Fibroblast of skin of abdomen (primary cell): ENCODE measurements around the gene TMEM207. TPM values are rescaled to one million over a fixed set of nuclear protein-coding genes. Genes with fewer than 3 reads are reported as not detected.
"Not testable (repeated sequence)": the region's sequence is repeated elsewhere in the genome, so short reads cannot be mapped to it uniquely, and the experiment has no call there.

Experiments
- DNase-seq: peaks from one replicate; pipeline ENCODE4 v3.0.0-alpha.2; 2013
- polyA plus RNA-seq, 2 experiments: library from polyadenylated mRNA; unstranded; fragments of 120-200 nt; gene quantifications; one replicate each; pipeline ENCODE4 v1.2.1, GENCODE V29; 2013; ENCODE audit not compliant: insufficient read length in 2 of 2

The TMEM207 gene
- not detected for polyA plus RNA-seq (2013, experiment 1 of 2; ENCODE audit: insufficient read length)
- polyA plus RNA-seq (2013, experiment 2 of 2; ENCODE audit: insufficient read length), result not detected

DNA sequence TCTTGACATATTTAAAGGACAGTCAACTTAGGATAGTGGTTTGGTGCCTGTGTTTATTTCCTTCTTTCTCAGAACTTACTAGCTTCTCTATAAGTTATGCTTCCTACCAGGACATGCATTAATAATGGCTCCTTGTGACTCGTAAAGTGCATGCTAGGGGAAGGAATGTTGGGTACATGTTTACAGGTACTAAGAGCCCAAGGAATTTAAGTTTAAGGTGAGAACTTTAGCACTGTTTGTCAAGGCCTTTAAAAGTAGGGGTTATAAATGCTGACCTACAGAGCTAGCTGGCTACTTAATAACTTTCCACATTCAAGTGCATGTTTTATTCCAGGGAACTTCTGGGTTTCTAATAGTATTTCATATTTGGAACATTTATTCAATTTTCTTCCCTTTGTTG, at the start of gene TMEM207:
Gene TMEM207 (minus strand): TSS at position 101 of the 400 bp plus-strand sequence. CDS start 92 bp downstream, at position 9.
- no peak for DNase-seq

DNA sequence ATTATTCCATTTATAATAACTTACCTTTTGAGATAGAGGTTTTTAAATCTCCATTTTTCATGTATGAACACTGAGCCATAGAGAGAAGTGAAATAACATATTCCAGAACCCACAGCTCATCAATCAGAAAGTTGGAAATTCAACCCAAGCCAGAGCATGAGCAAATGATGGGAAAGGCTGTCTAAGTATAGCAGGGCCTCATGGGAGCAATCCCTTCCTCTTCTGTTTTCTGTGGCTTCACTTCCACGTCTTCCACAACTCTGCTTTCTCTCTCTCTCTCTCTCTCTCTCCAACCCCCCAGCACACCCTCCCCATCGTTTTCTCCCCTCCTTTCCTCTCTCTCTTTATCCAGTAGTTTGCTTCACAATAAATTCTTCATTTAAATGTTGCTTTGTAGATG, 49.4 kb upstream of the TMEM207 start:
- no peak for DNase-seq

GRCh38 chr3:190498293-190498692, 48.6 kb upstream of the TMEM207 start:
- DNase-seq, result no peak

GRCh38 chr3:190497811-190498210, 48.1 kb upstream of the TMEM207 start:
- DNase-seq, result no peak

GRCh38 chr3:190496859-190497258, 47.2 kb upstream of the TMEM207 start:
- no peak for DNase-seq

DNA sequence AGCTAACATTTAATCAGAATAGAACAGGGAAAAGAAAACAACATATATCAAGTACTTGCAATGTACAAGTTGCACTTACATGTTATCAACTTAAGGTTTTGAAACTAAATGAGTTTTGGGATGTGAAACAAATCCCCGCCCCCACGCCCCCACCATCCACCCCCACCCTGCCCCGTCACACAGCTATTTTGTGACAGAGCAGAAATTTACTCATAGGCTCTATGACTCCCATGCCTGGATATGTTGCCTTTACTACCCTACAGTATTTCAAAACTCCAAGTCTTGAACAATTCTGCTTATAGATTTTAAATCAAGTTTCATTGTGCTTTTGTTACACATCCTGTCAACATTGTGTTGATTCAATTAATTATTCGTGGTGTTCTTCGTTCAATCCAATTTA, 46.1 kb upstream of the TMEM207 start:
- DNase-seq, result no peak

DNA sequence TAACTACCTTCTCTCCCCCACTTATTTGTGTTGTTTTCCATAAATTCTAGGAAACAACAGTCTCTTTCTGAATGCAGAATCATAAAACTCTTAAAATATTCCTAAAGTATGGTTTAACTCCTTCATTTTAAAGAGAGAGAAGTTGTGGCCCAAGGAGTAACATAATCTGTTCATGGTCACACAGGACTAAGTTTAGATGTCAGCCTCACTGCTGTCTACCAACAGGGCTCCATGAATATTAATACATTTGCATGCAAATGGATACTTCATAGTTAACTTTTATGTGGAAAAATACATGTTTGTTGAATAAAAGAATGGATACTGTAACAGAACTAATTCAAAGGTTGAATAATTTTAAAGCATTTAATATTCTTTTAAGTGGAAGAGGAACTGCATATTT, 45.7 kb upstream of the TMEM207 start:
- DNase-seq, result no peak

- DNase-seq, result no peak
Observed at GRCh38 chr3:190494907-190495306, 45.2 kb upstream of the TMEM207 start.

GRCh38 chr3:190492966-190493365, 43.3 kb upstream of the TMEM207 start:
- DNase-seq, result no peak

DNA sequence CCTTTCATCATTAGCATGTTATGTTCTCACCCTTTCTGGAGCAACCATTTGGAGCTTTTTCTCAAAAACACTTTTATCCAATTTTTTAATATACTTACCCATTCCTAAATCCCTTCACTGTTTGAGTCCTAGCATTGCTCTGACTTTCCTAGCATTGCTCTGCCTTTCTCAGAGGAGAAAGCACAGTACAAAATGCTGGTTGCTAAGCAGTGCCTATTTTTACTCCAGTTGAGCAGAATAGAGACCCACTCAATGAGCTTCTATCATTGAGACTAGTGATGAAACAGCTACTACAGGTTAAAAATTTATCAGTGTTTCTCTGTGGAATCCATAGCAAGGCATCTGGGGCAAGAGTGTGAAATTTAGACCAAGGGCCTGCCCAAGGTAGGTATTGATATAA, 42.4 kb upstream of the TMEM207 start:
- DNase-seq, result no peak

- DNase-seq, result no peak
Observed at GRCh38 chr3:190491533-190492054, 41.9 kb upstream of the TMEM207 start.

DNA sequence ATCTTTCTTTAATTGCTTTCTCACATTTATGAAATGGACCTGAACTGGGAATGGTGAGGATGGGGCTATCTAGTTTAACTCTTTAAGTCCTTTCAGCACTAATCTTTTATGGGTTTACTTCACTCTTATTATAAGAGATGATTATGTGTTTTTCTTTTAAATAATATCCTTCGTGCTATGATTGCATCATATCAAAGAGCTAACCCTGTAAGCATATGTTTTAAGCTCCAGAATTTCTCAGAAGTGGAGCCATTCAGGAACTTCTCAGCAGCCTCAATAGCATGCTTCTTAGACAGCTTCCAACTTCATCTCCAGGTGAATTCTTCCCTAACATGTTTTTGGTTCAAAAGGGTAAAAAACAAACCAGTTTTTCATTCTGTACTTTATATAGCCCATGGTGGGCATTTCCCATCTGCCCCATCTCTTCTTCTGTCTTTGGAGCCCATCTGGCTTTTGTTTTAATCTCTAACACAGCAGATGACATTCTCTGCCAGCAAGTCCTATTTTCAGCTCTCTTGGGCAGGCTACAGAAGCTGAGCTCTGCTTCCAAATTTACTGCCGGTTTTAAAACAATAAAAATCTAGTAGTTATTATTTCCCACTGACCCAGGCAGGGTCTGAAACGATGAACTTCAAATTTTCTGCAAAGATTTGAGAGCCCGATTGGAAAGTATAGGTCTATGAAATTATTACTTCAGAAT, 37.4 kb upstream of the TMEM207 start:
- no peak for DNase-seq

DNA sequence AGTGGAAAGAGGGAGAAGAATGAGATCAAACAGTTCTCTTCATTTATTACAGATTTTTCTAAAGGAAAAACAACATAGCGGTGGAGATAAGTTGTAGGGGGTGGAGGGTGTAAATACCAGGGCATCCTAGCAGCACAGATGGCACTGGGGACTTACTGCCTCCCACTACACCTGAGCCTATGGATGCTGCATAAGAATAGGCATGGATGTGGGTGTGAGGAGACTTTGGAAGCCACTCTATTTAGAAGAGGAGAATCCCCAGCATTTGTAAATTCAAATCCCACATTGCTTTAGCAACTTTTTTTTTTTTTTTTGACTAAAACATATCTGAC, 36.8 kb upstream of the TMEM207 start:
- DNase-seq, result no peak

DNA sequence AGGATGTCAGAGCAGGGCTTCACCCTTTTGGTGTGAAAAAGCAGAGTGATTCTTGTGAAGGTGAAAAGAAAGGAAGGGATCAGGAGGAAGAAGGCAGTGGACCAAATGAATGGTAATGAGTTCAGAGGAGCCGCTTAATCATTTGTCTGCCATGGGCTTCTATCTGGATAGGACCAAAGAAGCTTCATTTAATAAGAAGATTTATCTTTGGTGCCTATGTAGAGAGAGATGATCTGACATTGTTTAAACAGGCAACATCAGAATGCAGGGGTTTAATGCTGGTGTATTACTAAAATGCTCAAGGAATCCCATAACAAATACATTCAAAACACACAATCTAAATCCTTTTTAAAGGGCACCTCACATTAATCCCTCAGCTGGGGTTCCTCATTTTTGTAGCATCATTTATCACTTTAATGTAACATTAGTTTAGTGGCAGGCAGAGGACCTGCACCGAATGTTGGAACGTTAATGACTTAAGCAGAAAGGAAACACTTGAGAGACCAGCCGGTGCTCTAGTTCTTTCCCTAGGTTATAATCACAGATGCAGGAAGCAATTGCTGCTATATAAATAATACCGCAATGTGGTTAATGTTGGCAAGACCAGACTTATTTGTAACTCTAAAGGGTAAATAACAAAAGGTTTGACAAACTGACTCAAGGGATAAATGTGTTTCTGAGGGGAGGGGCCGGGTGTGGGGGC, 36.3 kb upstream of the TMEM207 start:
- DNase-seq, result no peak

DNA sequence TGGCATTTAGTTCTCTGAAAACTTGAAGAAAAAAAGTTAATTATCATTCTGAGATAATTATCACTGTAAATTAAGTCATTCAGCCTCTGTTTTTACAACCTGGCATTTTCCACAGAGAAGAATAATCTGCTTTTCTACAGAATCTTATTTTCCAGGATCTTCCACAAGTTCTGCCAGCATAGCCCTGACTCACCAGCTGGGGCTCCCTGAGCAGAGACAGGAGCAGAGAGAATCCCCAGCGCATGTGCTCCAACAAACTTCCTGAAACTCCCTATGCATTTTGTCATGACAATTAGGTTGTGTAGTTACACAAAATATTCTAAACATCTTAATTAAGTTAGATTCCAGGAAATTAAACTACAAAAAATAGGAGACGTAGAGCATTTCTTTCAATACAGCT, 32.1 kb upstream of the TMEM207 start:
- DNase-seq, result no peak

DNA sequence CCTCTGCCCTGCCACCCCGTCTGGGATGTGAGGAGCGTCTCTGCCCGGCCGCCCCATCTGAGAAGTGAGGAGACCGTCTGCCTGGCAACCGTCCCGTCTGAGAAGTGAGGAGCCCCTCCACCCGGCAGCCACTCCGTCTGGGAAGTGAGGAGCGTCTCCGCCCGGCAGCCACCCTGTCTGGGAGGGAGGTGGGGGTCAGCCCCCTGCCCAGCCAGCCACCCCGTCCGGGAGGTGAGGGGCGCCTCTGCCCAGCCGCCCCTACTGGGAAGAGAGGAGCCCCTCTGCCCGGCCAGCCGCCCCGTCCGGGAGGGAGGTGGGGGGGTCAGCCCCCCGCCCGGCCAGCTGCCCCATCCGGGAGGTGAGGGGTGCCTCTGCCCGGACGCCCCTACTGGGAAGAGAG, 23.6 kb upstream of the TMEM207 start:
- not testable (repeated sequence) for DNase-seq

- DNase-seq, result no peak
Observed at GRCh38 chr3:190467922-190468321, 18.2 kb upstream of the TMEM207 start.

GRCh38 chr3:190458040-190458439, 8.3 kb upstream of the TMEM207 start:
- DNase-seq, result peak; percentile 16

DNA sequence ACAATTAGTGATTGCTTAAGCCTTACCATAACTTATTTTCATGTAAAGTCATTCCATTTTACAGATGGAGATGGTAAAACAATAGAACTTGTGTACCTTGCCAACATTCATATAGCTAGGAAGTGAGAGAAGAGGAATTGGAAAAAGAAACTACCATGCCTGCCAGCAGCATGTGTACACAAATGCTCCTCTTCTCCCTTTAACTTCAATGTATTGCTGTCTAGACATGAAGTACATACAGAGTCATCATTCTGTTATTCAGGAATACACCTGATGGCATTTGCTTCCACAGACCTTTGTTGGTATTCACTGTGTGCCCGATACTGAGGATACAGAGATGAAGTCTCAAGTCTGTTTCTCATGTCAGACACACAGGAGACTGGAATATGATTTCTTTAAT, 7.1 kb upstream of the TMEM207 start:
- DNase-seq, result no peak

DNA sequence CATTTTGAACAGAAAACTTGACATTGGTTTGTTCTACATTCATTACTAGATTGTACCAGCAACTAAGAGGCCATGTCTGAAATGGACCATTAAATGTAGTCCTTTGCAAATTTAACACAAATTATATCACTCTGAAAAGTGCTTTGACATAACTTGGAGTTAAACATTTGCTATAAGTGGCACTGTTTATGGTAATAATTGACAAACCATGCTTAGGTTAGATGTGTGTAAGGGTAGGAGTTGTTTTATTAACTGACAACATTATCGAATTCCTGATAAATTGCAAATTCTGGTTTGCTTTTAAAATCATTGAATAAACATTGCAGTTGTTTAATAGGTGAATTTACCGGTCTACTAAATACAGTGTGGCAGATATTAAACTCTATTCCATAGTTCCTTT, 6.1 kb upstream of the TMEM207 start:
- no peak for DNase-seq

DNA sequence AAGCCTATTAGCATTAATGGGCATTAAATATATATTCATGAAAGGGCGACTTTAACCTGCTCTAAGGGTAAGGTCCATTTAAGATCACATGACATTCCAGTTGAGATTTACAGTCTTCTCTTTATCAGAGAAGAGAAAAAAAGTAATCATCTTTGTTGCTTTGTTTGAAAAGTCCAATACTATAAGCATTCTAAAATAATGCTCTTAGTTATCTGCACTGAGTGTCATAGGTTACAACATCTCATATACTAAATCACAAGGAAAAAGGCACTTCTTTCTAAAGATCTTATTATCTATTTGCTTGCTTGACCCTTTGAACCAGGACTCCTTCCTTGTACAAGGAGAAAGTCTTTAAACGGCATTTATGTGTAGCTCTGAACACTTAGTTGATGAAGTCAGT, 1.4 kb downstream of the TMEM207 start:
- no peak for DNase-seq

- no peak for DNase-seq
Observed at GRCh38 chr3:190446573-190447279, 3.0 kb downstream of the TMEM207 start.

DNA sequence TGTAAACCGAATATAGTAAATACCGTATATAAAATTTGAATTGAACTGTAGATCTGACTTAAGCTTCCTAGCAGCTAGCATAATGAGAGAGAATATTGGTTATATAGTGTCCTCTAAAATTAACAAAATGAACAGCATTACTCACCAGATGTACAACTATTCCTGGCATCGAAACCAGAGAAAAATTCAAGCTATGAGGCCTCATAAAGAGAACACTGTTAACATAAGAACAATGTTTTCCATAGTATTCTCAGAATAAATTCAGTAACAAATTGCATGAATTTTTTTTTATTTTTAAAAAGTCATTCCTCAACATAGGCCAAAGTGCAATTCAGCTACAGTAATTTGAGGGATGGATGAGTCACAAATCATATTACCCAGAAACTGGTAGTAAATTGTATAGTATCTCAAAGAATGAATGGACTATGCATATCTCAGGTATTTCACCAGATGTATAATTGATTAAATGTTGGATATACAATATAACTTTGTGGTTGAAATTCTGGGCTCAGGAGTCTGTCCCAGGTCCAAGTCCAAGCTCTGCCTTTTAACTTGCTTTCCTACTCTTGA, 5.0 kb downstream of the TMEM207 start:
- peak; percentile 61 for DNase-seq
